OCI-LY7 (cell line): ENCODE data around the gene HUS1B. TPM values are rescaled to one million over a fixed set of nuclear protein-coding genes. Genes with fewer than 3 reads are reported as not detected.

Experiments
- Bru-seq: library from RNA; stranded (reverse); fragments of 400-500 nt; gene quantifications from one replicate; lab custom pipeline; 2021; lab: Mats Ljungman, UMichigan
- BruChase-seq, 2 experiments: library from RNA; stranded (reverse); fragments of 400-500 nt; gene quantifications; one replicate each; lab custom pipeline; 2021; lab: Mats Ljungman, UMichigan
- BruUV-seq: library from RNA; stranded (reverse); fragments of 400-500 nt; replicated peaks from 2 replicates; lab custom pipeline; 2021; lab: Mats Ljungman, UMichigan
- CTCF ChIA-PET: fragments of 300-600 bp; sonication (Branson Sonifier 250); formaldehyde crosslinking; loops from one replicate; lab custom pipeline; 2022; ENCODE audit warnings: antibody characterized with exemption; ENCODE audit not compliant: unreplicated experiment; lab: Charles Lee
- POLR2A ChIA-PET: fragments of 300-600 bp; sonication (Branson Sonifier 250); formaldehyde crosslinking; loops from one replicate; lab custom pipeline; 2022; ENCODE audit warnings: antibody characterized with exemption; lab: Charles Lee
- DNase-seq: peaks from one replicate; pipeline ENCODE4 v3.0.0-alpha.2; 2015; ENCODE audit warnings: low spot score
- H2AFZ ChIP-seq: fragments of 200-600 bp; sonication (generic), shearing (Covaris generic); 2 replicates; pipeline ENCODE4 v1.6.1; 2014; ENCODE audit warnings: mild to moderate bottlenecking, antibody characterized with exemption, low read length, moderate library complexity
- H3K27ac ChIP-seq: fragments of 200-600 bp; sonication (generic); 2 replicates; pipeline ENCODE4 v1.5.1; 2014; ENCODE audit warnings: mixed run types, low read depth, mild to moderate bottlenecking, moderate library complexity, low read length, inconsistent platforms; ENCODE audit not compliant: poor library complexity, severe bottlenecking
- H3K36me3 ChIP-seq: fragments of 200-600 bp; sonication (generic); 2 replicates; pipeline ENCODE4 v1.6.1; 2014; ENCODE audit warnings: mild to moderate bottlenecking, antibody characterized with exemption, low read length, moderate library complexity, mixed read lengths; ENCODE audit not compliant: insufficient read depth
- H3K4me1 ChIP-seq: fragments of 200-600 bp; sonication (generic); 2 replicates; pipeline ENCODE4 v1.5.1; 2014; ENCODE audit warnings: mild to moderate bottlenecking, low read length; ENCODE audit not compliant: insufficient read depth, poor library complexity, severe bottlenecking
- H3K4me2 ChIP-seq: fragments of 200-600 bp; sonication (generic); 2 replicates; pipeline ENCODE4 v1.6.1; 2014; ENCODE audit warnings: mild to moderate bottlenecking, low read length
- H3K4me3 ChIP-seq: fragments of 200-600 bp; sonication (generic); 2 replicates; pipeline ENCODE4 v1.5.1; 2014; ENCODE audit warnings: mild to moderate bottlenecking, low read depth, low read length; ENCODE audit not compliant: poor library complexity, severe bottlenecking
- H3K79me2 ChIP-seq: fragments of 200-600 bp; sonication (generic); 2 replicates; pipeline ENCODE4 v1.6.1; 2016; ENCODE audit warnings: low read depth, mild to moderate bottlenecking, low read length, moderate library complexity, mixed read lengths; ENCODE audit not compliant: insufficient read depth
- H3K9me2 ChIP-seq: fragments of 200-600 bp; sonication (generic); 2 replicates; pipeline ENCODE4 v1.6.1; 2016; ENCODE audit warnings: mild to moderate bottlenecking, low read length, mixed read lengths; ENCODE audit not compliant: insufficient read depth
- H3K9me3 ChIP-seq: fragments of 200-600 bp; sonication (generic); 2 replicates; pipeline ENCODE4 v1.6.1; 2014; ENCODE audit warnings: mild to moderate bottlenecking, mixed run types, low read length, mixed read lengths
- H4K20me1 ChIP-seq: fragments of 200-600 bp; sonication (generic); 2 replicates; pipeline ENCODE4 v1.6.1; 2014; ENCODE audit warnings: mild to moderate bottlenecking, antibody characterized with exemption, low read length, moderate library complexity, mixed read lengths; ENCODE audit not compliant: insufficient read depth
- CTCF ChIP-seq: fragments of 200-600 bp; sonication (generic); conservative IDR thresholded peaks from 2 replicates; pipeline ENCODE4 v1.5.1; 2014; ENCODE audit warnings: mild to moderate bottlenecking, antibody characterized with exemption, low read length, moderate library complexity, mixed read lengths
- EZH2phosphoT487 ChIP-seq: fragments of 200-600 bp; sonication (generic); IDR thresholded peaks from 2 replicates; pipeline ENCODE4 v1.6.1; 2018; ENCODE audit warnings: low read depth, borderline replicate concordance, mild to moderate bottlenecking, mixed run types, antibody characterized with exemption, low read length, moderate library complexity, mixed read lengths
- intact Hi-C: fragments of 100-400 bp; cut with micrococcal nuclease; formaldehyde crosslinking; loops from one replicate; pipeline ENCODE4 v1.10.0; 2022; ENCODE audit not compliant: unreplicated experiment
- long read RNA-seq: library from polyadenylated mRNA; stranded (forward); transcript quantifications from one replicate; pipeline ENCODE4 v2.0.0, GENCODE V29; 2022
- total RNA-seq, 2 experiments: library from RNA; depleted of rRNA in 1 of 2; stranded (reverse); fragments of >200 nt in 1 of 2; shearing (Covaris generic) in 1 of 2; gene quantifications; 2 replicates each; pipeline ENCODE4 v1.2.3, GENCODE V29; 2014 to 2022

The HUS1B gene
- total RNA-seq (2014; rRNA removed; shearing (Covaris generic)) (3.1 and 3.8 TPM in 2 replicates), total RNA-seq (2022) (1.6 and 1.7 TPM in 2 replicates), Bru-seq, nascent RNA (percentile 52 among the genes with signal in this experiment), BruChase-seq, experiment 1, labeled RNA remaining after a 6-hour chase (percentile 54 among the genes with signal in this experiment), BruChase-seq, experiment 2, labeled RNA remaining after a 2-hour chase (percentile 51 among the genes with signal in this experiment)
- long read RNA-seq, result 0 reads

- DNase-seq, result no peak
- TF ChIP-seq CTCF (no peak), EZH2phosphoT487 (no peak)
- Histone ChIP-seq H3K27ac (no peak within 1 kb of the TSS), H2AFZ (no peak within 1 kb of the TSS), H3K9me2 (no peaks in the 10 kb centered on the region), H3K36me3 (no peaks in the 10 kb centered on the region), H4K20me1 (no peaks in the 10 kb centered on the region; the same call in 1 of the 2 replicates), H3K4me3 (no peak within 1 kb of the TSS), H3K9me3 (no peaks in the 10 kb centered on the region), H3K79me2 (no peaks in the 10 kb centered on the region; the same call in 1 of the 2 replicates), H3K4me2 (no peak within 1 kb of the TSS), H3K4me1 (no peaks in the 10 kb centered on the region)
- ChIA-PET CTCF (no interaction called here), POLR2A (interaction anchor here (0.5 to 0.7 kb wide), 2 partner anchors 27 to 1354 kb away, joined by 3 read pairs; no protein-coding TSS in a partner anchor)
- intact Hi-C loops, result no loop called here
- no TSS peak for BruUV-seq
Measured at GRCh38 chr6:656460-657252, at the start of gene HUS1B. HUS1B (minus strand) TSS chr6:657100; CDS start chr6:656944, 156 bp downstream.

GRCh38 chr6:706146-706545, 49.2 kb upstream of the HUS1B start:
- Histone ChIP-seq H2AFZ (no peak overlapping the region), H3K27ac (no peak overlapping the region), H3K4me1 (peaks cover 27% of the 10 kb centered on the region), H3K9me2 (no peaks in the 10 kb centered on the region), H3K4me3 (no peak overlapping the region), H3K9me3 (no peaks in the 10 kb centered on the region), H3K79me2 (peaks cover 6% of the 10 kb centered on the region; the same call in 1 of the 2 replicates), H3K4me2 (no peak overlapping the region), H3K36me3 (no peaks in the 10 kb centered on the region), H4K20me1 (no peaks in the 10 kb centered on the region)
- BruUV-seq, result no TSS peak
- ChIA-PET CTCF (no interaction called here), POLR2A (interaction anchor here (0.6 to 1.4 kb wide), 4 partner anchors 8 to 528 kb away, joined by 3 to 5 read pairs (median 4); no protein-coding TSS in a partner anchor)
- TF ChIP-seq EZH2phosphoT487 (no peak), CTCF (no peak)
- DNase-seq, result no peak
- intact Hi-C loops, result no loop called here
